Measurements from ENCODE around the gene RORC.

The RORC gene

GRCh38 chr1:151839457-151840403, 8.1 kb upstream of the RORC start, which contains the start of gene C2CD4D:
Gene C2CD4D (minus strand): TSS chr1:151839820. CDS start chr1:151838989, 831 bp downstream.
- Mint-ChIP-seq H3K9me3 (no peaks in the 10 kb centered on the region), H3K4me3 (peak within 1 kb of the TSS; percentile 85), H3K36me3 (ENCODE audit: low read depth) (peaks cover 42% of the 10 kb centered on the region), H3K27ac (peak within 1 kb of the TSS; percentile 84), H3K4me1 (ENCODE audit: low read depth) (peaks cover 53% of the 10 kb centered on the region), H3K27me3 (no peaks in the 10 kb centered on the region)
- peak; percentile 82 for DNase-seq

GRCh38 chr1:151839082-151839412, 7.4 kb upstream of the RORC start:
- no peaks in the 10 kb centered on the region for H3K9me3 Mint-ChIP-seq
- H3K27me3 Mint-ChIP-seq = no peaks in the 10 kb centered on the region
- H3K4me1 Mint-ChIP-seq (ENCODE audit: low read depth) = peaks cover 60% of the 10 kb centered on the region
- H3K36me3 Mint-ChIP-seq (ENCODE audit: low read depth) = peaks cover 39% of the 10 kb centered on the region
- no peak for DNase-seq
- H3K4me3 Mint-ChIP-seq = peak overlapping the region; percentile 85
- H3K27ac Mint-ChIP-seq = peak overlapping the region; percentile 84

- Mint-ChIP-seq H3K27ac (peak overlapping the region; percentile 84), H3K4me1 (ENCODE audit: low read depth) (peaks cover 66% of the 10 kb centered on the region), H3K4me3 (peak overlapping the region; percentile 85), H3K9me3 (no peaks in the 10 kb centered on the region), H3K27me3 (no peaks in the 10 kb centered on the region), H3K36me3 (ENCODE audit: low read depth) (peaks cover 37% of the 10 kb centered on the region)
- peak; percentile 72 for DNase-seq
These were observed 6.8 kb upstream of the RORC start for GRCh38 chr1:151838222-151839081.

- DNase-seq = no peak
- peaks cover 32% of the 10 kb centered on the region for H3K36me3 Mint-ChIP-seq (ENCODE audit: low read depth)
- H3K27me3 Mint-ChIP-seq = no peaks in the 10 kb centered on the region
- peak overlapping the region; percentile 81 for H3K4me3 Mint-ChIP-seq
- H3K4me1 Mint-ChIP-seq (ENCODE audit: low read depth) = peaks cover 70% of the 10 kb centered on the region
- H3K27ac Mint-ChIP-seq = peak overlapping the region; percentile 93
- no peaks in the 10 kb centered on the region for H3K9me3 Mint-ChIP-seq
These were observed 6.3 kb upstream of the RORC start for GRCh38 chr1:151837884-151838221.

GRCh38 chr1:151837197-151837596, 5.6 kb upstream of the RORC start:
- H3K36me3 Mint-ChIP-seq (ENCODE audit: low read depth) = peaks cover 28% of the 10 kb centered on the region
- H3K4me1 Mint-ChIP-seq (ENCODE audit: low read depth) = peaks cover 77% of the 10 kb centered on the region
- H3K27me3 Mint-ChIP-seq = no peaks in the 10 kb centered on the region
- H3K4me3 Mint-ChIP-seq = peak overlapping the region; percentile 81
- DNase-seq = peak; percentile 49
- no peaks in the 10 kb centered on the region for H3K9me3 Mint-ChIP-seq
- peak overlapping the region; percentile 93 for H3K27ac Mint-ChIP-seq

- Mint-ChIP-seq H3K27ac (peak overlapping the region; percentile 80), H3K4me3 (no peak overlapping the region), H3K4me1 (ENCODE audit: low read depth) (peaks cover 75% of the 10 kb centered on the region), H3K9me3 (no peaks in the 10 kb centered on the region), H3K27me3 (no peaks in the 10 kb centered on the region), H3K36me3 (ENCODE audit: low read depth) (peaks cover 14% of the 10 kb centered on the region)
- no peak for DNase-seq
These were observed 4.0 kb upstream of the RORC start for GRCh38 chr1:151835596-151835995.

- H3K27ac Mint-ChIP-seq = no peak overlapping the region
- H3K4me3 Mint-ChIP-seq = no peak overlapping the region
These were observed 2.6 kb upstream of the RORC start for GRCh38 chr1:151834239-151834638.

GRCh38 chr1:151833172-151833900, 1.7 kb upstream of the RORC start:
- Mint-ChIP-seq H3K36me3 (ENCODE audit: low read depth) (no peaks in the 10 kb centered on the region), H3K4me1 (ENCODE audit: low read depth) (peaks cover 80% of the 10 kb centered on the region)

More at GRCh38 chr1:151834239-151834638, 2.6 kb upstream of the RORC start:
- Mint-ChIP-seq H3K4me1 (ENCODE audit: low read depth) (peaks cover 75% of the 10 kb centered on the region), H3K36me3 (ENCODE audit: low read depth) (peaks cover 3% of the 10 kb centered on the region), H3K9me3 (no peaks in the 10 kb centered on the region), H3K27me3 (no peaks in the 10 kb centered on the region)
- DNase-seq = no peak

GRCh38 chr1:151832318-151832980, 847 bp upstream of the RORC start:
- no peaks in the 10 kb centered on the region for H3K27me3 Mint-ChIP-seq
- H3K9me3 Mint-ChIP-seq = no peaks in the 10 kb centered on the region
- H3K4me3 Mint-ChIP-seq = no peak overlapping the region
- no peak overlapping the region for H3K27ac Mint-ChIP-seq
- no peak for DNase-seq
- H3K36me3 Mint-ChIP-seq (ENCODE audit: low read depth) = no peaks in the 10 kb centered on the region
- peaks cover 84% of the 10 kb centered on the region for H3K4me1 Mint-ChIP-seq (ENCODE audit: low read depth)

More at GRCh38 chr1:151833172-151833900, 1.7 kb upstream of the RORC start:
- no peak overlapping the region for H3K27ac Mint-ChIP-seq
- no peaks in the 10 kb centered on the region for H3K27me3 Mint-ChIP-seq
- no peak for DNase-seq
- H3K9me3 Mint-ChIP-seq = no peaks in the 10 kb centered on the region
- no peak overlapping the region for H3K4me3 Mint-ChIP-seq

GRCh38 chr1:151831256-151831591, 378 bp downstream of the RORC start:
- DNase-seq = no peak
- Mint-ChIP-seq H3K36me3 (ENCODE audit: low read depth) (no peaks in the 10 kb centered on the region), H3K4me3 (peak overlapping the region; percentile 43), H3K27me3 (no peaks in the 10 kb centered on the region), H3K9me3 (no peaks in the 10 kb centered on the region), H3K4me1 (ENCODE audit: low read depth) (peaks cover 81% of the 10 kb centered on the region), H3K27ac (peak overlapping the region; percentile 61)

- H3K27ac Mint-ChIP-seq = peak overlapping the region; percentile 51
- H3K27me3 Mint-ChIP-seq = no peaks in the 10 kb centered on the region
- no peaks in the 10 kb centered on the region for H3K9me3 Mint-ChIP-seq
- H3K36me3 Mint-ChIP-seq (ENCODE audit: low read depth) = no peaks in the 10 kb centered on the region
- H3K4me3 Mint-ChIP-seq = no peak overlapping the region
- DNase-seq = no peak
- H3K4me1 Mint-ChIP-seq (ENCODE audit: low read depth) = peaks cover 86% of the 10 kb centered on the region
These were observed 1.5 kb downstream of the RORC start for GRCh38 chr1:151830055-151830454.

GRCh38 chr1:151829352-151830046, 2.1 kb downstream of the RORC start:
- Mint-ChIP-seq H3K36me3 (ENCODE audit: low read depth) (no peaks in the 10 kb centered on the region), H3K9me3 (no peaks in the 10 kb centered on the region), H3K4me1 (ENCODE audit: low read depth) (peaks cover 84% of the 10 kb centered on the region), H3K4me3 (peak overlapping the region; percentile 23), H3K27ac (peak overlapping the region; percentile 53), H3K27me3 (no peaks in the 10 kb centered on the region)
- no peak for DNase-seq

GRCh38 chr1:151828921-151829320, 2.7 kb downstream of the RORC start:
- Mint-ChIP-seq H3K27ac (peak overlapping the region; percentile 53), H3K9me3 (no peaks in the 10 kb centered on the region), H3K4me3 (peak overlapping the region; percentile 23), H3K27me3 (no peaks in the 10 kb centered on the region), H3K36me3 (ENCODE audit: low read depth) (no peaks in the 10 kb centered on the region), H3K4me1 (ENCODE audit: low read depth) (peaks cover 80% of the 10 kb centered on the region)
- no peak for DNase-seq

All from activated T-cell treated with anti-CD3 and anti-CD28 coated beads, Interleukin-2, amount 50 U/mL, for 24 hours (primary cell).